ENCODE results near the gene DSG2.
"Not testable (repeated sequence)": the region's sequence is repeated elsewhere in the genome, so short reads cannot be mapped to it uniquely, and the experiment has no call there.

DSG2 gene

GRCh38 chr18:31503011-31503410 lies 5.0 kb downstream of the DSG2 start:
- DNase-seq, result no peak

GRCh38 chr18:31504455-31505147 lies 6.6 kb downstream of the DSG2 start:
- DNase-seq, result no peak

DNA sequence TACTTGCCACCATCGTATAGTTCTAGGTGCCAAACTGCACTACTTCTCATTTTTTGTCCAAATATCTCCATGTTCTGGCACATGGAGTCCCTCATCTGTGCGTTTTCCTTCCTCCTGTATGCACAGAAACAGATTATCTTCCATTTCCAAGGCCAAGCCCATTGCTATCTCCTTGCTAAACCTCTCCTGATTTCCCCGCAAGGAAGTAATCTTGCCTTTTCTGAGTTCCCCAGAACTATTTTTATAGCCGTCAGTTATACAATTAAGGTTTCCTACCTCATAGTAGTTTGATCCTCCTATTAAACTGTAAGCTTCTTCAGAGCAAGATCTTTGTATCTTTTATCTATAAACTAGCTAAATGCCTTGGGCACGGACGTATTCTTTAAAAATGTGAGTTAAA lies 7.2 kb downstream of the DSG2 start:
- no peak for DNase-seq

DNA sequence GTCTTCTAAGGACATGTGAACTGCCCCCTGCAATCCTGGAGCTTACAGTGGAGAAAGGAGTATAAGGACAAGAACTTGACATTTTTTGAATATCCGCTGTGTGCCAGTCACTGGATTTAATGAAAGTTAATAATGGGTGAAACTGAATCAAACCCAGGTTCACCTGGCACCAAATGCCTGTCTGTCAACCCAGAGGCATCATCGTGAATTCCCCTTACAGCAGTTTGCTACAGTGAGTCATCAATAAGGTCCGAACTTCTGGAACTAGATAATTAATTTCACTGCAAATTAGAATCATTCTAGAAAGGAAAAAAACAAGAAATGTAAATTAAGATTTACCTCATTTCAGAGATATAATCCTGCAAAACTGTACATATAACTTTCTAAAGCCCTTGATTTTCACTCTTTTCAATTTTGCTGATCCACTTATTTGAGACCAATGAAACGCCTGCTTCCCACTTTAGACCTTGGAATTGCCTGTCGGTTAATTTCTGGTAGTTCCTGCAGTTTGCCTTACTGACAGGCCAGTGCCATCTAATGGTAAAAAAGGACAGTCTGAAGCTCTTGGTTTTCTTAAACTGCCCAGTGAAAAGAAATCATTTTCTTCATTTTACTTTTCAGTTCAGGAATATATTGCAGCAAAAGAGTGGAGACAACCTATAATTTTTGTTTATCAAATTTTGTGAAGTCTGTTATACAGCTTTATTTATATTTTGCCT lies 8.2 kb downstream of the DSG2 start:
- DNase-seq, result no peak

DNA sequence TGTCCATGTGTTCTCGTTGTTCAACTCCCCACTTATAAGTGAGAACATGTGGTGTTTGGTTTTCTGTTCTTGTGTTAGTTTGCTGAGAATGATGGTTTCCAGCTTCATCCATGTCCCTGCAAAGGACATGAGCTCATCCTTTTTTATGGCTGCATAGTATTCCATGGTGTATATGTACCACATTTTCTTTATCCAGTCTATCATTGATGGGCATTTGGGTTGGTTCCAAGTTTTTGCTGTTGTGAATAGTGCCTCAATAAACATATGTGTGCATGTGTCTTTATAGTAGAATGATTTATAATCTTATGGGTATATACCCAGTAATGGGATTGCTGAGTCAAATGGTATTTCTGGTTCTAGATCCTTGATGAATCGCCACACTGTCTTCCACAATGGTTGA lies 9.1 kb downstream of the DSG2 start:
- DNase-seq, result not testable (repeated sequence)

DNA sequence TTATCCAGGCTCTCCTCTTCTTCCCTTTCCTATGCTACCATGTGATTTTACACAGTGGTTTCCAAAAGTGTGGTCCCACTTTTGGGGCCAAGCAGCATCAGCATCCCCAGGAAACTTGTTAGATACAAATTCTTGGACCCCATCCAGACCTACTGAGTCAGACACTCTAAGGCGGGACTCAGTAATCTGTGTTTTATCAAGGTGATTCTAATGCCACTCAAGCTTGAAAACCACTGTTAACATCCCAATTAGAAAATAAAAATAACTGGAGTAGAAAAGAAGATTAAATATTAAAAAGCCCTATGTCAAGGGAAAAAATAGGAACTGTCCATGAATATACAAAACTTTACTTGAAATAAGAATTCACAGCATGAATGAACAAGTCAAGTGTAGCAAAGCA lies 10.8 kb downstream of the DSG2 start:
- no peak for DNase-seq

- DNase-seq, result no peak
Observed at GRCh38 chr18:31509571-31509970, 11.6 kb downstream of the DSG2 start.

DNA sequence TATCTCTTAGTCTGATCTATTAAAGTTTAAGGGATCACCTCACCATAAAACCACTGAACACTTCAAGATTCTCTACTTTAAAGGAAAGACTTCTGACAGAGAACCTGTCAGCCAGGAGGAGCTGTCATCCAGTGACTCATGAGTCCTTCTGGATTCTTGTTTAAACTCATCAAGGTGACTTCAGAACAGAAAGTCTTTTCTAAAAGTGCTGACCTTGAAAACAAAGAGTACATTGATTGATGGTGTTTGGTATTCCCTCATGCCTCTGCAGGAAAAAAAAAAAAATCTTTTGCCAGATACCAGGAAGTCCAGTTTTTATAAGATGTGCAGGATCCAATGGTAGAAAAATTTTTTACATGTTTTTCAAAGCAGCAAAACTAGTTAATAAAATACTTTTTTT lies 12.3 kb downstream of the DSG2 start:
- DNase-seq, result no peak

DNA sequence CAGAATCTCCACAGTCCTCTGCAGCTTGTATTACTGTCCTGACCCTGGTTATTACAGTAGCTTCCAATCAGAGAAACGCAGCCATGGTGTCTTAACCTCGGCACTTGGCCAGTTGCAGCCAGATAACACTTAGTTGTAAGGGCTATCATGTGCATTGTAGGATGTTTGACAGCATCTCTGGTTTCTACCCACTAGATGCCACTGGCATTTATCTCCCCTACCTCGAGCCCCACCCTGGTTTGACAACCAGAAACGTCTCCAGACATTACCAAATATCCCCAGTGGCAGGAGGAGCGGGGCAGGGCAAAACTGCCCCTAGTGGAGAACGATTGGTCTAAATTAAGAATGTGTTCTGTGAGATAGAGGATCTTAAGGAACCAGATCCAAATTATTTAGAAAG lies 13.1 kb downstream of the DSG2 start:
- DNase-seq, result no peak

DNA sequence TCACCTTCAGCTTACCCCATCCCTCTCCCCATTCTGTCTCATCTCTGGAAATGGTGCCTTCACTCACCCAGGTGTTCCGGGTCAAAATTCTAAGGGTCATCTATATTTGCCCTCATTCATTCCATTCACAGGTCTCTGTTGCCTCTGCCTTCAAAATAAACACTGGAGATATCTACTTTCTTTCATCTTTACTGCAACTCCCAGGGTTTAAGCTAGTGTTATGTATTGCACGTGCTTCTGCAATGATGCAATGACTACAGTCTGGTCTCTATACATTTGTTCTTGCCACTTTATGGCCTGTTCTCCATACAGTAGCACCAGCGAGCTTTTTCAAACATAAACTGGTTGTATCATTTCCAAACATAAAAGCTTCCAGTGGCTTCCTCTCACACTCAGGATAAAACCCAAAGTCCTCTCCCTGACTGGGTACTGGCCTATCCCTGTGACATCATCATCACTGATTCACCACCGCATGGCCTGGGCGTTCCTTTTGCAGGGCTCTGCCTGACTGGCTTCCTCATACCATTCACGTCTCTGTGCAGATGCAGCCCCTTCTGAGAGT lies 14.3 kb downstream of the DSG2 start:
- DNase-seq, result no peak

GRCh38 chr18:31513189-31513935 lies 15.4 kb downstream of the DSG2 start:
- no peak for DNase-seq

- DNase-seq, result no peak
Observed at GRCh38 chr18:31516437-31516836, 18.5 kb downstream of the DSG2 start.

DNA sequence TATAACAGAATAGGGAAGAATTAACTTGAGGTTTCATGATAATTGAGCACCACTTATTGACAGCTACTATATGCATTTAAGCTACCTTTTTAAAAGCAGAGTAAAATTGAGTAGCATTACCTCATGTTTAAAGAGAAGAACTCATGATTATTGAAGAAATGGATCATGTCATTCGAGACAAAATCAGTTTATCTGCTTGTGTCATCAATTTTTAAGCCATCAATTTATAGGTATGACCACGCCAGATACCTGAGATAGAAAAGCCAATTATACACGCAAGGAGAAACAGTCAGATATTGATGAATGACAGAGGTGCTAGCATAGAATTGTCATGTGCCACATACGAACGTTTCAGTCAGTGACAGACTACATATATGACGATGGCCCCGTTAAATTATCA lies 28.4 kb downstream of the DSG2 start:
- DNase-seq, result no peak

DNA sequence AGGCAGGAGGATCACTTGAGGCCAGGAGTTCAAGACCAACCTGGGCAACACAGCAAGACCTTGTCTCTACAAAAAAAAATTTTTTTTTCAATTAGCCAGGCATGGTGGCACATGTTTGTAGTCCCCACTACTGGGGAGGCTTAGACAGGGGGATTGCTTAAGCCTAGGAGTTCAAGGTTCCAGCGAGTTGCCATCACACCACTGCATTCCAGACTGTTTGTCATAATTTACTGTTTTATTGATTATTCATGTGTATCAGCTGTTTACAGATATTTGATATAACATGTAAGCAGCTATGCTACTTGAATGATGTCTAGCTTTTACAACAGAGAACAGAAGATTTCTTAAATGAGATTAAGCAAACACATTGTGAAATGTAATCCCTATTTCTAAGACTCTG lies 35.3 kb downstream of the DSG2 start:
- DNase-seq, result no peak

- DNase-seq, result peak; percentile 80
Observed at GRCh38 chr18:31538837-31539236, 40.9 kb downstream of the DSG2 start.

- peak; percentile 1 for DNase-seq
Observed at GRCh38 chr18:31546476-31546875, 48.5 kb downstream of the DSG2 start.

DNA sequence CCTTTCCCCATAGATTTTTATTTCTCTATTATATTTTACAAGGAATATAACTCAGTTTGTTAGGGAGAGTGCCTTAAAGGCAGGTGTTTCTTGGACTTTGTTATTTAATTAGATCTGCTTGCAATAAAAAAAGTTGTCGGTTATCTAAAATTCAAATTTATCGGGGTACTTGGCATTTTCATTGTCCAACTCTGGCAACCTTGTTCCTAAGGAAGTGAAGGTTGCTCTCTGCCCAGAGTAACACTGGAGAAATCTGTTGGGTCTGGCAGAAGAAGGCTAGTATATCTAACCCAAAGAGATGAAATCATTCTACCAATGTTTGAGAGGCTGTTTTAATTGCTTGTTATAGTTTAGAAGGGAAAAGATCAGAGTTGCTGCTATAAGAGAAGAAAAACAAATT lies 50.9 kb downstream of the DSG2 start:
- DNase-seq, result no peak

DNA sequence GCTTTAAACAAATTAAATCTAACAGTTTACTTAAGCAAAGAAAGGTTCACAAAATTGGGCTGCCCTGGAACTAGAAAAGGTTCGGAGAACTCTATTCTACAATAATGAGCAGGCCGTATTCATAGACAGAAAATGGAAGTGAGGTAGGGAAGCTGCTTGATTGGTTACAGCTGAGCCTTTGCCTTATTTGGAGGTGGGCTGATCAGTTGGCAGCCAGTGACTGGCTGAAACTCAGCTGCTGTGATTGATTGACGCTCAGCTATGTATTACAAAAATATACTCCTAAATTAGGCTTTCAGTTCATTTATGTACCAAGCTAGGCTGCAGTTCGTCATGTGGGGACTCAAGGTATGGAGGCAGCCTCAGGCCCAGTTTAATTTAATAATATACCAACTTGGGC lies 51.4 kb downstream of the DSG2 start:
- no peak for DNase-seq

DNA sequence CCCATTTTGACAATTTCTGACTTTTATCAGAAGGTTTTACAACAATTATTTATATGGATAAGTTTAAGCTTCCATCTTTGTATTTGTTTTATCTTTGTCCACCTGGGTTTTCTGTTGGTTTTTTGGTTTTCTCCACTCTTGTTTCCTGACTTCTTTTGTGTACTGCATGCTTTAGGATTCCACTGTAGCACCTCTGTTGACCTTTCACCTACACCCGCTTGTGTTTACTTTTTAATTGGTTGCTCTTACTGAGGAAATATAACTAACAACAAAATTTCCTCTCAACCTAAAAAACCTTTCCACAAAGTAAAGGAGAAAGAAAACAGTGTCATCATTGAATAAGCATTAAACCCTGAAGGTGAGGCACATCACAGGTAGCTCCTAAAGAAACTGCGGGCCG lies 53.9 kb downstream of the DSG2 start:
- no peak for DNase-seq

DNA sequence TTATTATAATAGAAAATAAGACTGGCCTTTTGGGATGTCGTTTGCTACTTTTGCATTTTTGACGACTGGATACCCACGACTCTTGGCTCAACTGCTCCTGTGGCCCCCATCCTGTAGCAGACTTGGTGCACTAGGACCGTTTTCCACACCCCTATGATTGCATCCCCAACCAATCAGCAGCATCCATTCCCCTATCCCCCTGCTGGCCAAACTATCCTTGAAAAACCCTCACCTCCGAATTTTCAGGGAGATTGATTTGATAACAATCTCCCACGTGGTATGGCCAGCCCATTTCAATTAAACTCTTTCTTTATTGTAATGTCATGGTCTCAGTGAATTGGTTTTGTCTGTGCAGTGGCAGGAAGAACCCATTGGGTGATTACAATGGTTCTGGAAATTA lies 55.8 kb downstream of the DSG2 start:
- no peak for DNase-seq

- no peak for DNase-seq
Observed at GRCh38 chr18:31554776-31555175, 56.8 kb downstream of the DSG2 start.

DNA sequence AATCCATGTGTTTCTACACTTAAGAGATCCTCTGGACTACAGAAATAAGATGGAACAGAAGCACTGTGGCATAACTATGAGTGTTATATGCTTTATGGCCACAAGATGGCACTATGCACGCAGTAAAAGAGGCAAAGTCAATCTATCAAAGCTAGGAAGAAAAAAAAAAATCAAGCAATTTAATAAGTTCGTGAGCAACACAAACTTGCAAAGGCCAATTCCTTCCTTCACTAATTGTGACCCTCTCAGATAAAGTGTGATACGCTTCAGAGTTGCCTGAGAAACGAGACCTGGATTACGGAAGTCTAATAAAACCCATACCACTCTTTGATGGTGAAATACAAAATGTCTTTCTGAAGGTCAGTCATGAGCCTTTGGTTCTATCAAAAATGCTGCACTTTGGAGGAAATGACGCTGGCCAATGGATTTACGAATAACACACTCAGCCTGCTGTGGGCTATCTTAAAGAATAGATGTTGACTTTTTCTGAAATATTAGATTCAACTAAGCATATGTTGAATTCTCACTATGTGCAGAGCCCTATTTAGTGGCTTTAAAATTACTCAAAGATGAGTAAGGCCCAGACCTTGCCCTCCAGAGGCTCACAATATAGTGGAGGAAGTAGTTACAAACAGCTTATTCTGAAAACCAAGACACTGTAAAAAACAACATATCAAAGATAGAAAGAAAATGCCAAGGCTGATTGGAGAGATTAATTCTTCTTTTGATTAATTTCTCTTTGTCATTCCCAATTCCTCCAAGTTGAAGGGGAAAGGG lies 58.2 kb downstream of the DSG2 start:
- peak; percentile 55 for DNase-seq

DNA sequence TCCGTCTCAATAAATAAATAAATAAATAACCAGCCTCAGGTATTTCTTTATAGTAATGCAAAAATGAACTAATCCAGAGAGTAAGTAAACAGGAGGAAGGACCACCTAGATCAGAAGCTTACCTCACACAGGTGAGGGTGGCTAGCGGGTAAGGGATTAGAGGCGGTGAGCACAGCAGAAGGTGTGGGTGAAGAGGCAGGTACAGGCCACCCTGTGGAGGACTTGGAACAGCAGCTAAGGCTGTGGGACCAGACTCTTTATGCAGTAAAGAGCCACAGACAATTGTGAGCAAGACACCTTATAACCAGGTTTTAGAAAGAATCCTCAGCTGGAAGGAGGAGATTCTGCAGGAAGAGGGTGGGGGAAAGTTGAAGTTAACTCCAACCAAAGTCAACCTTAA lies 59.5 kb downstream of the DSG2 start:
- DNase-seq, result no peak

All from DMS79 treated with DMSO at 0.1 percent for 48 hours (cell line).